Fibroblast of peridontal ligament (primary cell): Measurements from ENCODE around the gene DHX29.
A peak's percentile ranks its signal among the peaks of the same experiment; 100 is the strongest.

Experiments
- DNase-seq: peaks from one replicate; pipeline ENCODE4 v3.0.0-alpha.2; 2010; ENCODE audit errors: extremely low read depth

Gene DHX29

GRCh38 chr5:55232271-55232984, 75.1 kb downstream of the DHX29 start:
- DNase-seq: peak; percentile 8

DNA sequence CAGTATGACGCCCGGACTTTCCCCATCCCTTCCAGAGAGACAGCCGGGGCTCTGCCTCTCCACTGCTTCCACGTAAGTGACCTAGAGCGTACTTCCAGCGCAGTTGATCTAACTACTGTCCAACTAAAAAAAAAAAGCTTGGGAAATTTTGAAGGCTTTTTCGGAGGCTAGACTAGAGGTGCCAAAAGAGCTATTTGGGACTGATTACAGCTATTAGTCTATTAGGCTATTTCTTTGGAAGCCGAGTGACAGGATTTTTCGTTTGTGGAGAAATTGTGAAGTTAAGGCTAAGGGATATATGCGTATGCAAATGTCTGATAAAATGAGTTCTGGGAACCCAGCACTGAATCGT, 75.6 kb downstream of the DHX29 start:
- peak; percentile 44 for DNase-seq

GRCh38 chr5:55231029-55231918, 76.2 kb downstream of the DHX29 start:
- peak; percentile 9 for DNase-seq

DNA sequence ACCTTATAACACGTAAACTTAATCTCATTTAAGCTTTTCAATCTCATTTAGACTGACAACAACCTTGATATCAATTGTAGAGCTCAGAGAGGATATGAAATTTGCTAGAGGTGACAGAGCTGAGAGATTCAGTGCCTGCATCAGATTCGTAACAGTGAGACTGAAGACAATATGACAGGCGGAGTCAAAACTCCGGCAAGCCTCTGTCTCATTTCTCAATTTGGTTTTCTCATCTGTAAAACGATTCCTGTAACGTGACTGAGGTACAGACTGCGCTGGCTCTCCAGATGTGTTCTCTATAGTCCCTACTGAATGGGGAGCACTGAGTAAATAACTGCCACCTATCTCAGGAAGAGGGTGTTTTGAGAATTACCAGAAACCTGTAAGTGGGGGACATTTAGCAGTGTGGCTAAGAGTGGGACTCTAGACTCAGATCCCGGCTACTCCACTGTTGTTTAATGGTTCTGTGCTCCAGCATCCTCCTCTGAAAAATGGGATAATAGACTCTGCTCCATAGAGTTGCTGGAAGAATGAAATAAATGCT, 77.3 kb downstream of the DHX29 start:
- no peak for DNase-seq

- no peak for DNase-seq
Measured at GRCh38 chr5:55227664-55228430, 79.6 kb downstream of the DHX29 start.

- no peak for DNase-seq
Measured at GRCh38 chr5:55226934-55227663, 80.4 kb downstream of the DHX29 start, which contains the start of gene MCIDAS. Gene MCIDAS, minus strand, starts transcription at chr5:55227315. Its CDS starts 177 bp downstream, at chr5:55227138.

GRCh38 chr5:55226027-55226933, 81.2 kb downstream of the DHX29 start:
- no peak for DNase-seq

DNA sequence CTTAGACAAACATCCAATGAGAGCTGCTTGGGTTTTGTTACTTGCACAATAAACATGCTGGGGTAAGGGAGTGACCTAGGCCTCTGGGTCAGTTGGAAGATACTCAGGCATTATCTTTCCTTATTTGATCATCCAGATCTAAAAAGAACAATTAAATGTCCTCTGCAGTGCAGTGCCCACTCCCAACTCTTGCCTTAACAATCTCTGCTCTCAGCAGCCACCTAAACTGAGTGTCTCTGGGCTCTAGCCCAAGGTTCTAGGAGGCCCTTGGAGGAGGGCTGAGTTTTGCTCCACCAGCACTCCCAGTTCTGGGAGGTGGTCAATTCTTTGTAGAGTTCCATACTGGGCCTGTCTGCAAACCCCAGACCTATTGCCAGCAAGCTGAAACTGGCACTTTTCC, 82.1 kb downstream of the DHX29 start:
- DNase-seq: no peak

GRCh38 chr5:55223812-55224240, 83.7 kb downstream of the DHX29 start:
- DNase-seq: no peak

GRCh38 chr5:55222985-55223811, 84.3 kb downstream of the DHX29 start:
- DNase-seq: no peak

DNA sequence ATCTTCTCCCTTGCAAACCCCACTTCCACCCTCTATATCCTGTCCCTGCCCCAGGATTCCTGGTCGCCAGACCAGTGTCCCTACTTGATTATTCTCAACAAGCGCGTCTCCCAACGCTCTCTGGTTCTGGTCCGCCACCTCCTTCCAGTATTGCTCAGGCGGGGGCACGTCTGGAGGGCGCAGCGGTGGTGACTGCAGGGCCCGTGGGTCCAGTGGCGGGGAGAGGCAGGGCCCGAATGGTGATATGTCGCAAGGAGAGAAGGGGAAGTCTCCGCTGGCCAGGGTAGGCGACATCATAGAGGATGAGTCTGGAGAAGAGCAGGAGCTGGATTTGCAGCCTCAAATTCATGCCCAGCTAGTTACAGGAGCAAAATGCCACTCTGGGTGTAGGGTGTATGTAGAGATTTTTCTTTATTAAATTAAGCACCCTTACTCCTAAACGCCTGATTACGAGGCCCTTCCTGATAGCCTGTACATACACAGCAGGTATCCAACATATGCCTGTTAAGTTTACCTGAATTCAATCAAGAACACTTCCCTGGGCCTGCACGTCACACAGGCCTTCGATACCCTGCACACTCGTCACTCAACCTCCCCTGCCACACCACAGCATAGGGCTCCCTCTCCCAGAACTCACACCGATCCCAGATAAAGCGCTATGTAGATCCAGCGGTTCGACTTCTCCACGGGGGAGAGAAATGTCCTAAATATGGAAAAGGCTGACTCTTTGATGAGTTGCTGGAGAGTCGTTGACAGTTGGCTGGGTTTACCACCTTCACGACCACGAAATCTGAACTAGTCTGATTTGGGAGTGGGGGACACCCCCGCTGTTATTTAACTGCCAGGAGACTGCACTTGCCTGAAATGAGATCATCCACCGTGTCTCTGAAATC, 85.2 kb downstream of the DHX29 start:
- no peak for DNase-seq

- DNase-seq: no peak
Measured at GRCh38 chr5:55220433-55221185, 86.9 kb downstream of the DHX29 start.

GRCh38 chr5:55219770-55220169, 87.7 kb downstream of the DHX29 start:
- no peak for DNase-seq

GRCh38 chr5:55218967-55219366, 88.5 kb downstream of the DHX29 start:
- DNase-seq: no peak

DNA sequence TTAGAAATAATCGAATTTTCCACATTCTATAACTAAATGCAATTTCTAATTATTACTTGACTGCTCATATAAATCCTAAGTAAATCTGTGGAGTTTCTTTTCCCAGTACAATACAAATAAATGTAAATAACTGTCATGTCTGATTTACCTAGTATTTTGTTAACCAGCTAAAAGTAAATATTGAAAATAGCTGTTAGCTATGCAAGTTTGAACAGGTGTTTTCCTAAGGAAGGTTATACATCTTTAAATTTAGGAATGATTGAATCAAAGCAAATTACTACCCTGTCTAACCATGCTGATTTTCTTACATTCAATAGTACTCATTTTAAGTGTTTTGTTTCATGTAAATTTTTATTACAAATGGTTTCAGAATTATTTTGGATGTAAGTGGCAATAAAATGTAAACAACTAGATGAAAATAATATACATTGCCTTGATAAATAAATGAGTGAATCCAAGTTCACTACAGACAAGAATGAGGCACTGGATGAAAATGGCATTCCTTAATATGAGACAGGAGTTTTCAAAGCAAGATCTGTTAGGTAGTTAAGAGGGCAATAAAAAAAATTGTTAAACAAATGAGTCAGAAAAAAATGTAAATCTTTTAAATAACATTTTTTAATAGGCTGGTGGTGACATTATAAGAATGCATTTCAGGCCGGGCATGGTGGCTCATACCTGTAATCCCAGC, 96.2 kb downstream of the DHX29 start:
- DNase-seq: no peak
